Loucy (cell line): ENCODE results near the gene PTAFR.
"Not testable (repeated sequence)": the region's sequence is repeated elsewhere in the genome, so short reads cannot be mapped to it uniquely, and the experiment has no call there.

ENCODE experiments used
- H2AFZ ChIP-seq: fragments of 200-600 bp; sonication (generic); 2 replicates; pipeline ENCODE4 v1.6.0; 2016; ENCODE audit warnings: antibody characterized with exemption, mild to moderate bottlenecking, low read length, moderate library complexity
- H3F3A ChIP-seq: fragments of 200-600 bp; 2 replicates; pipeline ENCODE4 v1.6.0; 2016; ENCODE audit warnings: antibody characterized with exemption, low read depth, mild to moderate bottlenecking
- H3K27me3 ChIP-seq: fragments of 200-600 bp; sonication (generic); 2 replicates; pipeline ENCODE4 v1.6.1; 2014; ENCODE audit warnings: low read length, mild to moderate bottlenecking; ENCODE audit not compliant: insufficient read depth, poor library complexity, severe bottlenecking
- H3K36me3 ChIP-seq: fragments of 200-600 bp; sonication (generic); 2 replicates; pipeline ENCODE4 v1.6.1; 2016; ENCODE audit warnings: low read length; ENCODE audit not compliant: insufficient read depth
- H3K4me1 ChIP-seq: fragments of 200-600 bp; sonication (generic); 2 replicates; pipeline ENCODE4 v1.5.1; 2014; ENCODE audit warnings: low read length, mild to moderate bottlenecking; ENCODE audit not compliant: insufficient read depth, poor library complexity, severe bottlenecking
- H3K4me2 ChIP-seq: fragments of 200-600 bp; sonication (generic); 2 replicates; pipeline ENCODE4 v1.6.0; 2014; ENCODE audit warnings: antibody characterized with exemption, low read length, low read depth, mild to moderate bottlenecking; ENCODE audit not compliant: poor library complexity, severe bottlenecking
- H3K4me3 ChIP-seq: fragments of 200-600 bp; sonication (generic); 2 replicates; pipeline ENCODE4 v1.5.1; 2014; ENCODE audit warnings: low read length, mild to moderate bottlenecking, mixed read lengths; ENCODE audit not compliant: poor library complexity, severe bottlenecking
- H3K79me2 ChIP-seq: fragments of 200-600 bp; sonication (generic); 2 replicates; pipeline ENCODE4 v1.6.1; 2014; ENCODE audit warnings: low read length; ENCODE audit not compliant: insufficient read depth
- H3K9ac ChIP-seq: fragments of 200-600 bp; sonication (generic); 2 replicates; pipeline ENCODE4 v1.6.0; 2014; ENCODE audit warnings: mild to moderate bottlenecking, low read depth, low read length, moderate library complexity; ENCODE audit not compliant: poor library complexity, severe bottlenecking
- H3K9me2 ChIP-seq: fragments of 200-600 bp; sonication (generic); replicated peaks from 2 replicates; pipeline ENCODE4 v1.6.1; 2016; ENCODE audit warnings: low read depth, low read length, mixed read lengths
- H3K9me3 ChIP-seq: fragments of 200-600 bp; sonication (generic); 2 replicates; pipeline ENCODE4 v1.6.1; 2014; ENCODE audit warnings: mild to moderate bottlenecking, antibody characterized with exemption, low read length, low read depth; ENCODE audit not compliant: insufficient read depth
- H4K20me1 ChIP-seq: fragments of 200-600 bp; sonication (generic); 2 replicates; pipeline ENCODE4 v1.6.0; 2014; ENCODE audit warnings: antibody characterized with exemption, low read length, mild to moderate bottlenecking; ENCODE audit not compliant: insufficient read depth, poor library complexity, severe bottlenecking
- EZH2phosphoT487 ChIP-seq: fragments of 200-600 bp; IDR thresholded peaks from 2 replicates; pipeline ENCODE4 v1.6.1; 2018; ENCODE audit warnings: antibody characterized with exemption, mild to moderate bottlenecking, moderate library complexity, borderline replicate concordance
- TF ChIP-seq, protein P1 (sequence below): fragments of 200-600 bp; sonication (generic); conservative IDR thresholded peaks from 2 replicates; pipeline ENCODE4 v1.5.1; 2014; ENCODE audit warnings: mild to moderate bottlenecking, antibody characterized with exemption, low read length

PTAFR gene

GRCh38 chr1:28144203-28145135, 32.0 kb downstream of the PTAFR start:
- Histone ChIP-seq H3F3A (no peaks in the 10 kb centered on the region), H3K36me3 (no peaks in the 10 kb centered on the region), H3K4me3 (no peak overlapping the region), H3K4me1 (no peaks in the 10 kb centered on the region), H3K9ac (no peak overlapping the region), H3K9me3 (no peaks in the 10 kb centered on the region), H3K9me2 (no peaks in the 10 kb centered on the region), H2AFZ (no peak overlapping the region), H4K20me1 (no peaks in the 10 kb centered on the region), H3K27me3 (no peaks in the 10 kb centered on the region), H3K4me2 (no peak overlapping the region), H3K79me2 (no peaks in the 10 kb centered on the region)
- TF ChIP-seq, protein P1, sequence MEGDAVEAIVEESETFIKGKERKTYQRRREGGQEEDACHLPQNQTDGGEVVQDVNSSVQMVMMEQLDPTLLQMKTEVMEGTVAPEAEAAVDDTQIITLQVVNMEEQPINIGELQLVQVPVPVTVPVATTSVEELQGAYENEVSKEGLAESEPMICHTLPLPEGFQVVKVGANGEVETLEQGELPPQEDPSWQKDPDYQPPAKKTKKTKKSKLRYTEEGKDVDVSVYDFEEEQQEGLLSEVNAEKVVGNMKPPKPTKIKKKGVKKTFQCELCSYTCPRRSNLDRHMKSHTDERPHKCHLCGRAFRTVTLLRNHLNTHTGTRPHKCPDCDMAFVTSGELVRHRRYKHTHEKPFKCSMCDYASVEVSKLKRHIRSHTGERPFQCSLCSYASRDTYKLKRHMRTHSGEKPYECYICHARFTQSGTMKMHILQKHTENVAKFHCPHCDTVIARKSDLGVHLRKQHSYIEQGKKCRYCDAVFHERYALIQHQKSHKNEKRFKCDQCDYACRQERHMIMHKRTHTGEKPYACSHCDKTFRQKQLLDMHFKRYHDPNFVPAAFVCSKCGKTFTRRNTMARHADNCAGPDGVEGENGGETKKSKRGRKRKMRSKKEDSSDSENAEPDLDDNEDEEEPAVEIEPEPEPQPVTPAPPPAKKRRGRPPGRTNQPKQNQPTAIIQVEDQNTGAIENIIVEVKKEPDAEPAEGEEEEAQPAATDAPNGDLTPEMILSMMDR, result no peak
- TF ChIP-seq EZH2phosphoT487, result no peak

DNA sequence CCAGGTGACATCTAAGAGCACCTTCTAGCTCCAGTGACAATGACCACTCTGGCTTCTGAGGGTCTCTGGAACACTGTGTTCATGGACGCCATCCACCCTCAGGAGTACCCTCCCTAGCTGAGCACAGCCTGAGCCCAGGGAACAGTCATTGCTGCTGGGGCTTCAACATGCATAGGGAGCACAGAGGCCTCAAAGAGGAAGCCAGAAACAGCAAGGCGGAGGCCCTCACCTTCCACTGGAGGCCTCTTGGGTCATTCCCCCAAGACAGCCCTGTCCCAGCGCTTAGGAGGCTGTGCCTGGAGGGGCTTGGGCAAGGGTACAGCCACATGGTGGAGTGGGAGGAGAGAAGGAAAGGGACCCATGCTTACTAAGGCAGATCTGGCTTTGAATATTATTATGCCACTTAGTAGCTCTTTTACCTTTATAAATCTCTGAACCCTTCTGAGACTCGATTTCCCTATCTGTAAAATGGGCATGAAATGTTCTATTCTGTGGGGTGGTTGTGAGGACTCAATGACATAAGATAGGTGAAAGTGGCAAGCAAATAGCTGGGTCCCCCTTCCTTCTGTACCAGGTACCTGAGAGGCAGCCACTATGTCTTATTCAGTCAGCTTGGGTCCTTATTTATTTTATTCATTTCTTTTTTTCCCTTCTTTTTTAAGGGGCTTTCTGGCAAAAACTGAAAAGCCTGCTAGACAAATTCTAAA, 32.8 kb downstream of the PTAFR start:
- H3F3A ChIP-seq, result no peaks in the 10 kb centered on the region
- H3K9me2 ChIP-seq, result no peaks in the 10 kb centered on the region
- H3K9ac ChIP-seq, result no peak overlapping the region
- H3K4me2 ChIP-seq, result no peak overlapping the region
- no peaks in the 10 kb centered on the region for H3K36me3 ChIP-seq
- no peaks in the 10 kb centered on the region for H3K9me3 ChIP-seq
- H2AFZ ChIP-seq, result no peak overlapping the region
- H3K4me3 ChIP-seq, result no peak overlapping the region
- H3K27me3 ChIP-seq, result no peaks in the 10 kb centered on the region
- H4K20me1 ChIP-seq, result no peaks in the 10 kb centered on the region
- no peaks in the 10 kb centered on the region for H3K79me2 ChIP-seq
- H3K4me1 ChIP-seq, result no peaks in the 10 kb centered on the region
- TF ChIP-seq, protein P1, result no peak
- TF ChIP-seq EZH2phosphoT487, result no peak

- H3K79me2 ChIP-seq, result no peaks in the 10 kb centered on the region
These were observed 34.8 kb downstream of the PTAFR start for GRCh38 chr1:28141685-28142084.

DNA sequence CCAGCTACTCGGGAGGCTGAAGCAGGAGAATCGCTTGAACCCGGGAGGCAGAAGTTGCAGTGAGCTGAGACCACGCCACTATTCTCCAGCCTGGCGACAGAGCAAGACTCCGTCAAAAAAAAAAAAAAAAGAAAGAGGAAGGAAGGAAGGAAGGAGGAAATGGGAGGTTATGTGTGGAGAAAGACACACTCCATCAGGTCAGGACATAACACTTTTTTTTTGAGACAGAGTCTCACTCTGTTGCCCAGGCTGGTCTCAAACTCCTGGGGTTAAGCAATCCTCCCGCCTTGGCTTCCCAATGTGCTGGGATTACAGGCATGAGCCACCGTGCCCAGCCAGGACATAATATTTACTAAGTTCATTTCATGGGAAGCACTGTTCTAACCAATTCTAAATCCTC, 36.6 kb downstream of the PTAFR start:
- H3K4me3 ChIP-seq, H3K9me2 ChIP-seq, H3K79me2 ChIP-seq, H3K27me3 ChIP-seq, H4K20me1 ChIP-seq, H3K9ac ChIP-seq, H3K4me1 ChIP-seq, H3K9me3 ChIP-seq, H3K4me2 ChIP-seq, H2AFZ ChIP-seq, H3F3A ChIP-seq, H3K36me3 ChIP-seq: not testable (repeated sequence)

More at GRCh38 chr1:28141685-28142084, 34.8 kb downstream of the PTAFR start:
- Histone ChIP-seq H3K4me2 (no peak overlapping the region), H3K27me3 (no peaks in the 10 kb centered on the region), H3F3A (no peaks in the 10 kb centered on the region), H4K20me1 (no peaks in the 10 kb centered on the region), H3K9me2 (no peaks in the 10 kb centered on the region), H3K4me3 (no peak overlapping the region), H3K9ac (no peak overlapping the region), H3K4me1 (peaks cover 6% of the 10 kb centered on the region), H3K36me3 (no peaks in the 10 kb centered on the region), H2AFZ (no peak overlapping the region), H3K9me3 (no peaks in the 10 kb centered on the region)
- no peak for TF ChIP-seq EZH2phosphoT487
- TF ChIP-seq, protein P1, result no peak
